NT2/D1 (cell line): ENCODE results near the gene ZNF593OS.

Source experiments
- DNase-seq: peaks from one replicate; pipeline ENCODE4 v3.0.0-alpha.2; 2011; ENCODE audit warnings: low read depth, low spot score
- H3K27me3 ChIP-seq: 2 replicates; pipeline ENCODE4 v1.6.0; 2011; ENCODE audit warnings: mild to moderate bottlenecking; ENCODE audit not compliant: insufficient read length, insufficient read depth
- H3K36me3 ChIP-seq: 2 replicates; pipeline ENCODE4 v1.6.1; 2011; ENCODE audit warnings: mild to moderate bottlenecking, low read length, mixed read lengths; ENCODE audit not compliant: insufficient read depth, insufficient read length
- H3K4me1 ChIP-seq: 2 replicates; pipeline ENCODE4 v1.5.1; 2011; ENCODE audit not compliant: insufficient read depth, insufficient read length
- H3K4me3 ChIP-seq: 2 replicates; pipeline ENCODE4 v1.5.1; 2011; ENCODE audit warnings: low read depth; ENCODE audit not compliant: insufficient read length
- H3K9ac ChIP-seq: 2 replicates; pipeline ENCODE4 v1.6.0; 2011; ENCODE audit warnings: low read depth; ENCODE audit not compliant: insufficient read length
- H3K9me3 ChIP-seq: 2 replicates; pipeline ENCODE4 v1.5.1; 2011; ENCODE audit warnings: mild to moderate bottlenecking, low read length; ENCODE audit not compliant: insufficient read depth
- SUZ12 ChIP-seq: IDR thresholded peaks from 2 replicates; pipeline ENCODE4 v1.6.1; 2011; ENCODE audit not compliant: insufficient read length, insufficient read depth; ENCODE audit errors: extremely low read depth
- YY1 ChIP-seq: IDR thresholded peaks from 2 replicates; pipeline ENCODE4 v1.6.1; 2011; ENCODE audit not compliant: insufficient read length, insufficient read depth
- ZNF274 ChIP-seq: IDR thresholded peaks from 2 replicates; pipeline ENCODE4 v1.6.1; 2011; ENCODE audit warnings: mild to moderate bottlenecking, low read depth, low read length

Gene ZNF593OS

GRCh38 chr1:26169198-26169554 lies 2.5 kb downstream of the ZNF593OS start:
- DNase-seq, result no peak
- TF ChIP-seq YY1 (no peak), ZNF274 (no peak), SUZ12 (no peak)
- peaks cover 29% of the 10 kb centered on the region for H3K27me3 ChIP-seq
- peaks cover 32% of the 10 kb centered on the region for H3K4me1 ChIP-seq
- H3K9me3 ChIP-seq, result no peaks in the 10 kb centered on the region
- H3K4me3 ChIP-seq, result no peak overlapping the region
- H3K36me3 ChIP-seq, result peaks cover 24% of the 10 kb centered on the region
- no peak overlapping the region for H3K9ac ChIP-seq

- TF ChIP-seq SUZ12, result no peak
- peaks cover 37% of the 10 kb centered on the region for H3K4me1 ChIP-seq
- peak within 1 kb of the TSS; percentile 95 for H3K4me3 ChIP-seq
- no peak for DNase-seq
- peaks cover 22% of the 10 kb centered on the region for H3K36me3 ChIP-seq
- H3K9ac ChIP-seq, result peak within 1 kb of the TSS; percentile 95
- H3K9me3 ChIP-seq, result no peaks in the 10 kb centered on the region
- peaks cover 34% of the 10 kb centered on the region for H3K27me3 ChIP-seq
Observed at GRCh38 chr1:26168410-26169197, 3.0 kb downstream of the ZNF593OS start, which contains the start of gene C1orf232. Gene C1orf232 (minus strand): TSS chr1:26168963. CDS start chr1:26168499, 464 bp downstream.

GRCh38 chr1:26166719-26167281 lies 4.8 kb downstream of the ZNF593OS start:
- Histone ChIP-seq H3K9ac (no peak overlapping the region), H3K4me3 (no peak overlapping the region), H3K4me1 (peaks cover 36% of the 10 kb centered on the region), H3K27me3 (peaks cover 50% of the 10 kb centered on the region), H3K36me3 (peaks cover 15% of the 10 kb centered on the region), H3K9me3 (no peaks in the 10 kb centered on the region)
- DNase-seq, result no peak
- TF ChIP-seq SUZ12, result no peak
- no peak for TF ChIP-seq ZNF274
- no peak for TF ChIP-seq YY1

- Histone ChIP-seq H3K9me3 (no peaks in the 10 kb centered on the region), H3K36me3 (no peaks in the 10 kb centered on the region), H3K9ac (peak overlapping the region; percentile 66), H3K4me3 (peak overlapping the region; percentile 34), H3K27me3 (peaks cover 67% of the 10 kb centered on the region), H3K4me1 (peaks cover 31% of the 10 kb centered on the region)
- DNase-seq, result no peak
- TF ChIP-seq YY1, result no peak
- peak; percentile 19 for TF ChIP-seq SUZ12
Observed at GRCh38 chr1:26164861-26165842, 6.5 kb downstream of the ZNF593OS start.

- Histone ChIP-seq H3K4me3 (peak overlapping the region; percentile 35), H3K4me1 (peaks cover 37% of the 10 kb centered on the region), H3K9ac (peak overlapping the region; percentile 66), H3K27me3 (peaks cover 76% of the 10 kb centered on the region), H3K36me3 (no peaks in the 10 kb centered on the region), H3K9me3 (no peaks in the 10 kb centered on the region)
- no peak for DNase-seq
- TF ChIP-seq SUZ12 (peak; percentile 4), ZNF274 (no peak)
Observed at GRCh38 chr1:26164036-26164860, 7.4 kb downstream of the ZNF593OS start.

GRCh38 chr1:26163684-26164035 lies 8.0 kb downstream of the ZNF593OS start:
- no peaks in the 10 kb centered on the region for H3K9me3 ChIP-seq
- H3K4me3 ChIP-seq, result peak overlapping the region; percentile 35
- H3K4me1 ChIP-seq, result peaks cover 39% of the 10 kb centered on the region
- H3K27me3 ChIP-seq, result peaks cover 80% of the 10 kb centered on the region
- H3K36me3 ChIP-seq, result no peaks in the 10 kb centered on the region
- peak overlapping the region; percentile 66 for H3K9ac ChIP-seq
- no peak for DNase-seq
- TF ChIP-seq SUZ12 (no peak), YY1 (no peak), ZNF274 (no peak)
